Neural cell (in vitro differentiated cells): Measurements from ENCODE around the gene SEC14L1.

Source experiments
- EZH2 ChIP-seq: fragments of 200-600, 300-800 bp; shearing (Covaris generic), sonication (generic); IDR thresholded peaks from 2 replicates; pipeline ENCODE4 v1.6.1; 2014; ENCODE audit warnings: antibody characterized with exemption, low read length, borderline replicate concordance, mild to moderate bottlenecking; ENCODE audit not compliant: insufficient read depth, poor library complexity, severe bottlenecking
- MXI1 ChIP-seq: fragments of 450-650 bp; conservative IDR thresholded peaks from 2 replicates; pipeline ENCODE4 v1.6.1; 2014; ENCODE audit warnings: antibody characterized with exemption, mild to moderate bottlenecking; ENCODE audit not compliant: poor library complexity, severe bottlenecking
- POLR2AphosphoS5 ChIP-seq: IDR thresholded peaks from 2 replicates; pipeline ENCODE4 v1.6.1; 2012
- RAD21 ChIP-seq: fragments of 450-650 bp; conservative IDR thresholded peaks from 2 replicates; pipeline ENCODE4 v1.6.1; 2014; ENCODE audit warnings: antibody characterized with exemption, mild to moderate bottlenecking, moderate library complexity
- TAF1 ChIP-seq: IDR thresholded peaks from 2 replicates; pipeline ENCODE4 v1.6.1; 2012; ENCODE audit warnings: low read depth
- TF ChIP-seq, protein P1 (sequence below): fragments of 450-650 bp; IDR thresholded peaks from 2 replicates; pipeline ENCODE4 v1.5.1; 2014; ENCODE audit warnings: antibody characterized with exemption, mild to moderate bottlenecking, moderate library complexity; ENCODE audit not compliant: poor library complexity, severe bottlenecking
- TF ChIP-seq, protein P2 (sequence below): IDR thresholded peaks from 2 replicates; pipeline ENCODE4 v1.6.1; 2012; ENCODE audit warnings: borderline replicate concordance

DNA sequence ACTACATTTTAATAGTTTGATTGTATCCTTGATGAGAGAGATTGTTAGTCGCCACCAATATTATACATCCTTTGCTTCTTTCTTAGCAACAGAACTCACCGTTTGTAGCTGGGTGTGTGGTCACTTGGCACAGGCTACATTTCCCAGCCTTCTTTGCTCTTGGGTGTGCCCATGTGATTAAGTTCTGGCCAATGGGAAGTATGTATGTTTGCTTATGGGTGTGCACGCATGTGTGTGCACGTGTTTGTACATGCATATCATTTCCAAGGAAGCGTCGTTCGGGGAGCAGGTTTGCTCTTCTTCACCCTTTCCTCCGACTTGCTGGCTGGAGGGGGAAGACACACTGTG is 4.4 kb upstream of the SEC14L1 start:
- TF ChIP-seq POLR2AphosphoS5 (no peak), EZH2 (no peak), TAF1 (no peak), MXI1 (no peak), RAD21 (no peak)
- TF ChIP-seq, protein P1, sequence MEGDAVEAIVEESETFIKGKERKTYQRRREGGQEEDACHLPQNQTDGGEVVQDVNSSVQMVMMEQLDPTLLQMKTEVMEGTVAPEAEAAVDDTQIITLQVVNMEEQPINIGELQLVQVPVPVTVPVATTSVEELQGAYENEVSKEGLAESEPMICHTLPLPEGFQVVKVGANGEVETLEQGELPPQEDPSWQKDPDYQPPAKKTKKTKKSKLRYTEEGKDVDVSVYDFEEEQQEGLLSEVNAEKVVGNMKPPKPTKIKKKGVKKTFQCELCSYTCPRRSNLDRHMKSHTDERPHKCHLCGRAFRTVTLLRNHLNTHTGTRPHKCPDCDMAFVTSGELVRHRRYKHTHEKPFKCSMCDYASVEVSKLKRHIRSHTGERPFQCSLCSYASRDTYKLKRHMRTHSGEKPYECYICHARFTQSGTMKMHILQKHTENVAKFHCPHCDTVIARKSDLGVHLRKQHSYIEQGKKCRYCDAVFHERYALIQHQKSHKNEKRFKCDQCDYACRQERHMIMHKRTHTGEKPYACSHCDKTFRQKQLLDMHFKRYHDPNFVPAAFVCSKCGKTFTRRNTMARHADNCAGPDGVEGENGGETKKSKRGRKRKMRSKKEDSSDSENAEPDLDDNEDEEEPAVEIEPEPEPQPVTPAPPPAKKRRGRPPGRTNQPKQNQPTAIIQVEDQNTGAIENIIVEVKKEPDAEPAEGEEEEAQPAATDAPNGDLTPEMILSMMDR = no peak
- TF ChIP-seq, protein P2, sequence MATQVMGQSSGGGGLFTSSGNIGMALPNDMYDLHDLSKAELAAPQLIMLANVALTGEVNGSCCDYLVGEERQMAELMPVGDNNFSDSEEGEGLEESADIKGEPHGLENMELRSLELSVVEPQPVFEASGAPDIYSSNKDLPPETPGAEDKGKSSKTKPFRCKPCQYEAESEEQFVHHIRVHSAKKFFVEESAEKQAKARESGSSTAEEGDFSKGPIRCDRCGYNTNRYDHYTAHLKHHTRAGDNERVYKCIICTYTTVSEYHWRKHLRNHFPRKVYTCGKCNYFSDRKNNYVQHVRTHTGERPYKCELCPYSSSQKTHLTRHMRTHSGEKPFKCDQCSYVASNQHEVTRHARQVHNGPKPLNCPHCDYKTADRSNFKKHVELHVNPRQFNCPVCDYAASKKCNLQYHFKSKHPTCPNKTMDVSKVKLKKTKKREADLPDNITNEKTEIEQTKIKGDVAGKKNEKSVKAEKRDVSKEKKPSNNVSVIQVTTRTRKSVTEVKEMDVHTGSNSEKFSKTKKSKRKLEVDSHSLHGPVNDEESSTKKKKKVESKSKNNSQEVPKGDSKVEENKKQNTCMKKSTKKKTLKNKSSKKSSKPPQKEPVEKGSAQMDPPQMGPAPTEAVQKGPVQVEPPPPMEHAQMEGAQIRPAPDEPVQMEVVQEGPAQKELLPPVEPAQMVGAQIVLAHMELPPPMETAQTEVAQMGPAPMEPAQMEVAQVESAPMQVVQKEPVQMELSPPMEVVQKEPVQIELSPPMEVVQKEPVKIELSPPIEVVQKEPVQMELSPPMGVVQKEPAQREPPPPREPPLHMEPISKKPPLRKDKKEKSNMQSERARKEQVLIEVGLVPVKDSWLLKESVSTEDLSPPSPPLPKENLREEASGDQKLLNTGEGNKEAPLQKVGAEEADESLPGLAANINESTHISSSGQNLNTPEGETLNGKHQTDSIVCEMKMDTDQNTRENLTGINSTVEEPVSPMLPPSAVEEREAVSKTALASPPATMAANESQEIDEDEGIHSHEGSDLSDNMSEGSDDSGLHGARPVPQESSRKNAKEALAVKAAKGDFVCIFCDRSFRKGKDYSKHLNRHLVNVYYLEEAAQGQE = no peak
